ENCODE data around the gene GBF1.

Gene GBF1

GRCh38 chr10:102393411-102394078 lies 148.2 kb downstream of the GBF1 start:
- Histone ChIP-seq H3K4me3 (ENCODE audit: low read depth in 1 of 2, low read length in 2 of 2) (peak overlapping the region; percentile 70 to 96), H3K36me3 (ENCODE audit: insufficient read depth, low read length) (peaks cover 18% of the 10 kb centered on the region), H3K27me3 (ENCODE audit: control insufficient read depth in 1 of 2, insufficient read depth in 2 of 2, low read length in 2 of 2) (no peaks in the 10 kb centered on the region), H3K4me1 (ENCODE audit: insufficient read depth, low read length) (peaks cover 23% of the 10 kb centered on the region), H3K27ac (ENCODE audit: low read depth, low read length) (peak overlapping the region; percentile 97), H3K9ac (ENCODE audit: low read length) (peak overlapping the region; percentile 78), H3K9me3 (ENCODE audit: low read length) (no peaks in the 10 kb centered on the region)

GRCh38 chr10:102394079-102394800 lies 148.9 kb downstream of the GBF1 start:
- peaks cover 25% of the 10 kb centered on the region for H3K4me1 ChIP-seq (ENCODE audit: insufficient read depth, low read length)

GRCh38 chr10:102394801-102395399 lies 149.6 kb downstream of the GBF1 start:
- Histone ChIP-seq H3K9me3 (ENCODE audit: low read length) (no peaks in the 10 kb centered on the region), H3K27ac (ENCODE audit: low read depth, low read length) (peak overlapping the region; percentile 97), H3K27me3 (ENCODE audit: control insufficient read depth in 1 of 2, insufficient read depth in 2 of 2, low read length in 2 of 2) (no peaks in the 10 kb centered on the region), H3K4me3 (ENCODE audit: low read depth in 1 of 2, low read length in 2 of 2) (peak overlapping the region; percentile 70 to 96), H3K9ac (ENCODE audit: low read length) (peak overlapping the region; percentile 78), H3K4me1 (ENCODE audit: insufficient read depth, low read length) (peaks cover 28% of the 10 kb centered on the region), H3K36me3 (ENCODE audit: insufficient read depth, low read length) (peaks cover 21% of the 10 kb centered on the region)

More at GRCh38 chr10:102394079-102394800, 148.9 kb downstream of the GBF1 start:
- Histone ChIP-seq H3K9me3 (ENCODE audit: low read length) (no peaks in the 10 kb centered on the region), H3K27ac (ENCODE audit: low read depth, low read length) (peak overlapping the region; percentile 97), H3K9ac (ENCODE audit: low read length) (peak overlapping the region; percentile 78), H3K27me3 (ENCODE audit: control insufficient read depth in 1 of 2, insufficient read depth in 2 of 2, low read length in 2 of 2) (no peaks in the 10 kb centered on the region), H3K36me3 (ENCODE audit: insufficient read depth, low read length) (peaks cover 18% of the 10 kb centered on the region), H3K4me3 (ENCODE audit: low read depth in 1 of 2, low read length in 2 of 2) (peak overlapping the region; percentile 70 to 96)

GRCh38 chr10:102395400-102396316 lies 150.3 kb downstream of the GBF1 start, which contains the start of gene NFKB2:
NFKB2 (plus strand) TSS chr10:102395705; CDS start chr10:102395960, 255 bp downstream.
- Histone ChIP-seq H3K27ac (ENCODE audit: low read depth, low read length) (peak within 1 kb of the TSS; percentile 97), H3K4me3 (ENCODE audit: low read depth in 1 of 2, low read length in 2 of 2) (peak within 1 kb of the TSS; percentile 70 to 96), H3K9ac (ENCODE audit: low read length) (peak within 1 kb of the TSS; percentile 98), H3K4me1 (ENCODE audit: insufficient read depth, low read length) (peaks cover 35% of the 10 kb centered on the region), H3K9me3 (ENCODE audit: low read length) (no peaks in the 10 kb centered on the region), H3K36me3 (ENCODE audit: insufficient read depth, low read length) (peaks cover 28% of the 10 kb centered on the region), H3K27me3 (ENCODE audit: control insufficient read depth in 1 of 2, insufficient read depth in 2 of 2, low read length in 2 of 2) (no peaks in the 10 kb centered on the region)

- Histone ChIP-seq H3K4me1 (ENCODE audit: insufficient read depth, low read length) (peaks cover 35% of the 10 kb centered on the region), H3K27me3 (ENCODE audit: control insufficient read depth in 1 of 2, insufficient read depth in 2 of 2, low read length in 2 of 2) (no peaks in the 10 kb centered on the region), H3K9ac (ENCODE audit: low read length) (peak overlapping the region; percentile 98), H3K4me3 (ENCODE audit: low read depth in 1 of 2, low read length in 2 of 2) (peak overlapping the region; percentile 70 to 96), H3K36me3 (ENCODE audit: insufficient read depth, low read length) (peaks cover 34% of the 10 kb centered on the region), H3K27ac (ENCODE audit: low read depth, low read length) (peak overlapping the region; percentile 97), H3K9me3 (ENCODE audit: low read length) (no peaks in the 10 kb centered on the region)
Observed at GRCh38 chr10:102396317-102396650, 151.0 kb downstream of the GBF1 start.

- H3K36me3 ChIP-seq (ENCODE audit: insufficient read depth, low read length) = peaks cover 38% of the 10 kb centered on the region
- no peaks in the 10 kb centered on the region for H3K27me3 ChIP-seq (ENCODE audit: control insufficient read depth in 1 of 2, insufficient read depth in 2 of 2, low read length in 2 of 2)
- peak overlapping the region; percentile 97 for H3K27ac ChIP-seq (ENCODE audit: low read depth, low read length)
- peak overlapping the region; percentile 70 to 96 for H3K4me3 ChIP-seq (ENCODE audit: low read depth in 1 of 2, low read length in 2 of 2)
- H3K4me1 ChIP-seq (ENCODE audit: insufficient read depth, low read length) = peaks cover 35% of the 10 kb centered on the region
- H3K9me3 ChIP-seq (ENCODE audit: low read length) = no peaks in the 10 kb centered on the region
- H3K9ac ChIP-seq (ENCODE audit: low read length) = peak overlapping the region; percentile 98
Observed at GRCh38 chr10:102396730-102397151, 151.4 kb downstream of the GBF1 start.

- Histone ChIP-seq H3K9ac (ENCODE audit: low read length) (peak overlapping the region; percentile 98), H3K27ac (ENCODE audit: low read depth, low read length) (peak overlapping the region; percentile 97), H3K36me3 (ENCODE audit: insufficient read depth, low read length) (peaks cover 45% of the 10 kb centered on the region), H3K27me3 (ENCODE audit: control insufficient read depth in 1 of 2, insufficient read depth in 2 of 2, low read length in 2 of 2) (no peaks in the 10 kb centered on the region), H3K4me1 (ENCODE audit: insufficient read depth, low read length) (peaks cover 42% of the 10 kb centered on the region), H3K4me3 (ENCODE audit: low read depth in 1 of 2, low read length in 2 of 2) (peak overlapping the region in 1 of 2 donors; percentile 96), H3K9me3 (ENCODE audit: low read length) (no peaks in the 10 kb centered on the region)
Observed at GRCh38 chr10:102397222-102398171, 152.2 kb downstream of the GBF1 start.

- H3K4me3 ChIP-seq (ENCODE audit: low read depth in 1 of 2, low read length in 2 of 2) = peak overlapping the region in 1 of 2 donors; percentile 28
- no peaks in the 10 kb centered on the region for H3K27me3 ChIP-seq (ENCODE audit: control insufficient read depth in 1 of 2, insufficient read depth in 2 of 2, low read length in 2 of 2)
- peak overlapping the region; percentile 61 for H3K27ac ChIP-seq (ENCODE audit: low read depth, low read length)
- peaks cover 49% of the 10 kb centered on the region for H3K4me1 ChIP-seq (ENCODE audit: insufficient read depth, low read length)
- peaks cover 52% of the 10 kb centered on the region for H3K36me3 ChIP-seq (ENCODE audit: insufficient read depth, low read length)
- no peaks in the 10 kb centered on the region for H3K9me3 ChIP-seq (ENCODE audit: low read length)
- H3K9ac ChIP-seq (ENCODE audit: low read length) = peak overlapping the region; percentile 41
Observed at GRCh38 chr10:102398172-102399020, 153.1 kb downstream of the GBF1 start.

- H3K27me3 ChIP-seq (ENCODE audit: control insufficient read depth in 1 of 2, insufficient read depth in 2 of 2, low read length in 2 of 2) = no peaks in the 10 kb centered on the region
- peak overlapping the region; percentile 75 for H3K9ac ChIP-seq (ENCODE audit: low read length)
- peak overlapping the region; percentile 71 for H3K27ac ChIP-seq (ENCODE audit: low read depth, low read length)
- H3K36me3 ChIP-seq (ENCODE audit: insufficient read depth, low read length) = peaks cover 61% of the 10 kb centered on the region
- H3K4me3 ChIP-seq (ENCODE audit: low read depth in 1 of 2, low read length in 2 of 2) = peak overlapping the region; percentile 42 to 65
- peaks cover 58% of the 10 kb centered on the region for H3K4me1 ChIP-seq (ENCODE audit: insufficient read depth, low read length)
- no peaks in the 10 kb centered on the region for H3K9me3 ChIP-seq (ENCODE audit: low read length)
Observed at GRCh38 chr10:102399217-102400021, 154.1 kb downstream of the GBF1 start.
